Thyroid gland (tissue), 4 donors: ENCODE results near the gene RYR2.

Experiments used
- CTCF ChIP-seq, 6 experiments: fragments of 200-600 bp in 3 of 6; fragments of 450-650 bp in 3 of 6; sonication (generic) in 3 of 6; IDR thresholded peaks; one replicate each; pipeline ENCODE4 v1.5.1; 2016 to 2019; ENCODE audit warnings: antibody characterized with exemption in 6 of 6, mild to moderate bottlenecking in 2 of 6, inconsistent platforms in 1 of 6, moderate library complexity in 1 of 6
- POLR2A ChIP-seq, 2 donors: fragments of 450-650 bp; IDR thresholded peaks; one replicate each; pipeline ENCODE4 v1.6.1; 2017; ENCODE audit warnings: antibody characterized with exemption in 2 of 2, mild to moderate bottlenecking in 2 of 2, moderate library complexity in 1 of 2

- TF ChIP-seq CTCF (IDR thresholded peaks at IDR 0.05) = no peak
- TF ChIP-seq POLR2A (IDR thresholded peaks at IDR 0.05) = no peak
Measured at GRCh38 chr1:237448042-237448441, 406.1 kb downstream of the RYR2 start.
